Osteocyte (in vitro differentiated cells): Measurements from ENCODE around the gene SCAPER. TPM values are rescaled to one million over a fixed set of nuclear protein-coding genes. Genes with fewer than 3 reads are reported as not detected.

Experiments used
- DNase-seq: peaks from one replicate; pipeline ENCODE4 v3.0.0; 2021; ENCODE audit warnings: mixed read lengths; ENCODE audit not compliant: unreplicated experiment; ENCODE audit errors: extremely low spot score
- H3K27ac Mint-ChIP-seq: one replicate; pipeline ENCODE4 v1.8.0; 2021; ENCODE audit warnings: mild to moderate bottlenecking, mixed read lengths; ENCODE audit not compliant: unreplicated experiment
- H3K27me3 Mint-ChIP-seq: one replicate; pipeline ENCODE4 v1.8.0; 2021; ENCODE audit warnings: mixed read lengths; ENCODE audit not compliant: unreplicated experiment
- H3K36me3 Mint-ChIP-seq: one replicate; pipeline ENCODE4 v1.8.0; 2021; ENCODE audit warnings: mixed read lengths; ENCODE audit not compliant: unreplicated experiment
- H3K4me1 Mint-ChIP-seq: one replicate; pipeline ENCODE4 v1.8.0; 2021; ENCODE audit warnings: mixed read lengths; ENCODE audit not compliant: unreplicated experiment
- H3K4me3 Mint-ChIP-seq: one replicate; pipeline ENCODE4 v1.8.0; 2021; ENCODE audit warnings: mild to moderate bottlenecking, moderate library complexity, mixed read lengths; ENCODE audit not compliant: unreplicated experiment
- H3K9me3 Mint-ChIP-seq: one replicate; pipeline ENCODE4 v1.8.0; 2021; ENCODE audit warnings: mixed read lengths; ENCODE audit not compliant: unreplicated experiment
- CTCF ChIP-seq: fragments of 200-600 bp; sonication (generic); IDR thresholded peaks from 2 replicates; pipeline ENCODE4 v1.5.0; 2021; ENCODE audit warnings: antibody characterized with exemption, mild to moderate bottlenecking, moderate library complexity
- total RNA-seq: library from RNA; stranded (reverse); gene quantifications from 2 replicates; pipeline ENCODE4 v1.2.1, GENCODE V29; 2021

The SCAPER gene
- total RNA-seq, 1 donor from 2014 or later, result 20.0 TPM

DNA sequence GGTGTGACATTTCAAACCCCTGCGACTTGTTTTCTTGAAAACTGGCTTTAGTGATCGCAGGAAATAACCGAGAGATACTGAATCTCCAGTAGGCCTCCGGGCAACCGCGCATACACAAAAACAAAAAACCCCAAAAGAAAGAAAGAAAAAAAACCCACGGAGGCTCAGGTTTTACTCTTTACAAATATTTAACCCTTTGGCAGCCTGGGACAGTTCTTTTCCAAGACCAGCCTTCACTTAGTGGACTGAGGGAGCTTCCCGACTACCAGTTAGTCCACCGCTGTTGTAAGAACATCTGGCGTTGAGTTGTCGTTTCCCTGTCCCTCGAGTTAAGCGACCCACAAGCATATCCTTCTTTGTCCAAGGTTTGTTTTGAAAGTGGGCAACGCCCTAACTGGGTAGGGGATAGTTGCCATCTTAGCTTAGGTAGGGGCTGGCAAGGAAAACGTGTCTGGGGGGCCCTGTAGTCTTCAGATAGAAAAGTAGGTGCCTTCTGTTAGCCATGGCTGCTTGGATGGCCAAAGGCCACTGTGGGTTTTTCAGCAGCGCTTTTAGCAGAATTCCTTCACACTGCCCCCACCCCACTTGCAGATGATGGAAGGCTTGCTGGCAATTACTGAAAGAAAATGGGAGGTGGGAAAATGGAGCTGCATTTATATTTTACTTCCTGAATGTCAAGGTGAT, 561.7 kb downstream of the SCAPER start:
- peaks cover 9% of the 10 kb centered on the region for H3K36me3 Mint-ChIP-seq
- peaks cover 40% of the 10 kb centered on the region for H3K4me1 Mint-ChIP-seq
- peaks cover 79% of the 10 kb centered on the region for H3K27me3 Mint-ChIP-seq
- no peak for DNase-seq
- H3K9me3 Mint-ChIP-seq, result no peaks in the 10 kb centered on the region
- TF ChIP-seq CTCF, result no peak
- no peak overlapping the region for H3K27ac Mint-ChIP-seq
- no peak overlapping the region for H3K4me3 Mint-ChIP-seq

- TF ChIP-seq CTCF, result no peak
- peaks cover 41% of the 10 kb centered on the region for H3K4me1 Mint-ChIP-seq
- H3K4me3 Mint-ChIP-seq, result no peak overlapping the region
- peaks cover 73% of the 10 kb centered on the region for H3K27me3 Mint-ChIP-seq
- H3K9me3 Mint-ChIP-seq, result no peaks in the 10 kb centered on the region
- H3K27ac Mint-ChIP-seq, result no peak overlapping the region
- peaks cover 2% of the 10 kb centered on the region for H3K36me3 Mint-ChIP-seq
- no peak for DNase-seq
Measured at GRCh38 chr15:76342382-76343201, 562.5 kb downstream of the SCAPER start.

GRCh38 chr15:76342058-76342381, 563.1 kb downstream of the SCAPER start:
- peaks cover 2% of the 10 kb centered on the region for H3K36me3 Mint-ChIP-seq
- no peaks in the 10 kb centered on the region for H3K9me3 Mint-ChIP-seq
- H3K27me3 Mint-ChIP-seq, result peaks cover 76% of the 10 kb centered on the region
- no peak overlapping the region for H3K27ac Mint-ChIP-seq
- H3K4me3 Mint-ChIP-seq, result peak overlapping the region; percentile 29
- DNase-seq, result no peak
- peaks cover 43% of the 10 kb centered on the region for H3K4me1 Mint-ChIP-seq
- no peak for TF ChIP-seq CTCF

- DNase-seq, result peak; percentile 81
- Mint-ChIP-seq H3K27me3 (peaks cover 82% of the 10 kb centered on the region), H3K4me3 (peak overlapping the region; percentile 29), H3K4me1 (peaks cover 46% of the 10 kb centered on the region), H3K9me3 (no peaks in the 10 kb centered on the region), H3K36me3 (peaks cover 2% of the 10 kb centered on the region), H3K27ac (no peak overlapping the region)
- TF ChIP-seq CTCF, result no peak
Measured at GRCh38 chr15:76341366-76342057, 563.6 kb downstream of the SCAPER start.
